Memory B cell (primary cell): ENCODE measurements around the gene CCDC178.

Source experiments
- ATAC-seq: fragments of 150-1000 bp; cut with Tn5 transposase; 2 replicates; pipeline ENCODE4 v1.10.0; 2021; ENCODE audit warnings: low read depth, mild to moderate bottlenecking, moderate library complexity
- DNase-seq, 2 donors: peaks; one replicate each; pipeline ENCODE4 v3.0.0; 2022; ENCODE audit warnings: low spot score in 2 of 2
- H3K27ac Mint-ChIP-seq: one replicate; pipeline ENCODE4 v1.8.0; 2022; ENCODE audit warnings: mild to moderate bottlenecking, moderate library complexity, mixed read lengths
- H3K27me3 Mint-ChIP-seq: one replicate; pipeline ENCODE4 v1.8.0; 2022; ENCODE audit warnings: mixed read lengths
- H3K36me3 Mint-ChIP-seq: one replicate; pipeline ENCODE4 v1.8.0; 2022; ENCODE audit warnings: mild to moderate bottlenecking, mixed read lengths
- H3K4me1 Mint-ChIP-seq: one replicate; pipeline ENCODE4 v1.8.0; 2022; ENCODE audit warnings: mixed read lengths
- H3K4me3 Mint-ChIP-seq: one replicate; pipeline ENCODE4 v1.8.0; 2022; ENCODE audit warnings: mild to moderate bottlenecking, moderate library complexity, mixed read lengths
- H3K9me3 Mint-ChIP-seq: one replicate; pipeline ENCODE4 v1.8.0; 2022; ENCODE audit warnings: mixed read lengths

CCDC178 gene

GRCh38 chr18:33114749-33115148, 325.8 kb downstream of the CCDC178 start:
- ATAC-seq (no peak), DNase-seq (no peak)
- H3K36me3 Mint-ChIP-seq: no peaks in the 10 kb centered on the region
- no peak overlapping the region for H3K4me3 Mint-ChIP-seq
- no peaks in the 10 kb centered on the region for H3K4me1 Mint-ChIP-seq
- H3K27me3 Mint-ChIP-seq: peaks cover 2% of the 10 kb centered on the region
- peaks cover 2% of the 10 kb centered on the region for H3K9me3 Mint-ChIP-seq
- no peak overlapping the region for H3K27ac Mint-ChIP-seq

- H3K27me3 Mint-ChIP-seq: peaks cover 3% of the 10 kb centered on the region
These were observed 327.1 kb downstream of the CCDC178 start for GRCh38 chr18:33113416-33113815.

GRCh38 chr18:33107511-33107910, 333.0 kb downstream of the CCDC178 start:
- Mint-ChIP-seq H3K9me3 (no peaks in the 10 kb centered on the region), H3K4me1 (no peaks in the 10 kb centered on the region)

More at GRCh38 chr18:33113416-33113815, 327.1 kb downstream of the CCDC178 start:
- ATAC-seq (no peak), DNase-seq (no peak)
- H3K4me3 Mint-ChIP-seq: no peak overlapping the region
- H3K9me3 Mint-ChIP-seq: peaks cover 2% of the 10 kb centered on the region
- H3K36me3 Mint-ChIP-seq: no peaks in the 10 kb centered on the region
- H3K27ac Mint-ChIP-seq: no peak overlapping the region
- H3K4me1 Mint-ChIP-seq: no peaks in the 10 kb centered on the region

GRCh38 chr18:33101316-33101715, 339.2 kb downstream of the CCDC178 start:
- no peak overlapping the region for H3K4me3 Mint-ChIP-seq

More at GRCh38 chr18:33107511-33107910, 333.0 kb downstream of the CCDC178 start:
- no peaks in the 10 kb centered on the region for H3K36me3 Mint-ChIP-seq
- DNase-seq (no peak), ATAC-seq (no peak)
- H3K4me3 Mint-ChIP-seq: no peak overlapping the region
- H3K27ac Mint-ChIP-seq: no peak overlapping the region
- H3K27me3 Mint-ChIP-seq: peaks cover 1% of the 10 kb centered on the region

GRCh38 chr18:33099626-33100025, 340.9 kb downstream of the CCDC178 start:
- no peak for ATAC-seq
- Mint-ChIP-seq H3K9me3 (no peaks in the 10 kb centered on the region), H3K36me3 (no peaks in the 10 kb centered on the region), H3K4me3 (no peak overlapping the region), H3K27me3 (no peaks in the 10 kb centered on the region), H3K4me1 (no peaks in the 10 kb centered on the region), H3K27ac (no peak overlapping the region)
- DNase-seq: no peak

More at GRCh38 chr18:33101316-33101715, 339.2 kb downstream of the CCDC178 start:
- Mint-ChIP-seq H3K36me3 (no peaks in the 10 kb centered on the region), H3K27ac (no peak overlapping the region), H3K9me3 (no peaks in the 10 kb centered on the region), H3K4me1 (no peaks in the 10 kb centered on the region), H3K27me3 (no peaks in the 10 kb centered on the region)
- no peak for DNase-seq
- no peak for ATAC-seq

- Mint-ChIP-seq H3K27ac (no peak overlapping the region), H3K27me3 (no peaks in the 10 kb centered on the region), H3K9me3 (no peaks in the 10 kb centered on the region), H3K4me1 (no peaks in the 10 kb centered on the region), H3K36me3 (no peaks in the 10 kb centered on the region), H3K4me3 (no peak overlapping the region)
- ATAC-seq: no peak
- DNase-seq: no peak
These were observed 343.4 kb downstream of the CCDC178 start for GRCh38 chr18:33097126-33097525.

GRCh38 chr18:33090461-33090860, 350.1 kb downstream of the CCDC178 start:
- H3K27ac Mint-ChIP-seq: no peak overlapping the region
- H3K36me3 Mint-ChIP-seq: no peaks in the 10 kb centered on the region
- no peaks in the 10 kb centered on the region for H3K27me3 Mint-ChIP-seq
- no peak for DNase-seq
- no peak for ATAC-seq
- no peaks in the 10 kb centered on the region for H3K4me1 Mint-ChIP-seq
- no peak overlapping the region for H3K4me3 Mint-ChIP-seq
- no peaks in the 10 kb centered on the region for H3K9me3 Mint-ChIP-seq

GRCh38 chr18:33076601-33077000, 363.9 kb downstream of the CCDC178 start:
- Mint-ChIP-seq H3K27ac (no peak overlapping the region), H3K4me1 (no peaks in the 10 kb centered on the region), H3K4me3 (no peak overlapping the region), H3K27me3 (peaks cover 1% of the 10 kb centered on the region), H3K9me3 (no peaks in the 10 kb centered on the region), H3K36me3 (no peaks in the 10 kb centered on the region)
- no peak for DNase-seq
- ATAC-seq: no peak

- H3K9me3 Mint-ChIP-seq: no peaks in the 10 kb centered on the region
- no peak overlapping the region for H3K4me3 Mint-ChIP-seq
- DNase-seq (no peak), ATAC-seq (no peak)
- no peaks in the 10 kb centered on the region for H3K4me1 Mint-ChIP-seq
- no peak overlapping the region for H3K27ac Mint-ChIP-seq
- H3K36me3 Mint-ChIP-seq: no peaks in the 10 kb centered on the region
- H3K27me3 Mint-ChIP-seq: peaks cover 1% of the 10 kb centered on the region
These were observed 366.4 kb downstream of the CCDC178 start for GRCh38 chr18:33074125-33074524.

- DNase-seq (no peak), ATAC-seq (no peak)
- Mint-ChIP-seq H3K4me1 (no peaks in the 10 kb centered on the region), H3K27me3 (peaks cover 5% of the 10 kb centered on the region), H3K9me3 (peaks cover 2% of the 10 kb centered on the region), H3K36me3 (no peaks in the 10 kb centered on the region), H3K27ac (no peak overlapping the region), H3K4me3 (no peak overlapping the region)
These were observed 377.6 kb downstream of the CCDC178 start for GRCh38 chr18:33062834-33063364.

- Mint-ChIP-seq H3K27ac (no peak overlapping the region), H3K9me3 (no peaks in the 10 kb centered on the region), H3K27me3 (no peaks in the 10 kb centered on the region), H3K36me3 (no peaks in the 10 kb centered on the region), H3K4me1 (no peaks in the 10 kb centered on the region), H3K4me3 (no peak overlapping the region)
- no peak for DNase-seq
- no peak for ATAC-seq
These were observed 387.6 kb downstream of the CCDC178 start for GRCh38 chr18:33052886-33053285.

- Mint-ChIP-seq H3K27me3 (no peaks in the 10 kb centered on the region), H3K27ac (no peak overlapping the region), H3K9me3 (no peaks in the 10 kb centered on the region), H3K36me3 (no peaks in the 10 kb centered on the region), H3K4me3 (no peak overlapping the region), H3K4me1 (no peaks in the 10 kb centered on the region)
- ATAC-seq (no peak), DNase-seq (no peak)
These were observed 389.1 kb downstream of the CCDC178 start for GRCh38 chr18:33051407-33051806.

GRCh38 chr18:33040213-33040612, 400.3 kb downstream of the CCDC178 start:
- H3K36me3 Mint-ChIP-seq: no peaks in the 10 kb centered on the region
- no peaks in the 10 kb centered on the region for H3K4me1 Mint-ChIP-seq
- peaks cover 11% of the 10 kb centered on the region for H3K9me3 Mint-ChIP-seq
- no peak overlapping the region for H3K27ac Mint-ChIP-seq
- DNase-seq (no peak), ATAC-seq (no peak)
- peaks cover 3% of the 10 kb centered on the region for H3K27me3 Mint-ChIP-seq
- H3K4me3 Mint-ChIP-seq: no peak overlapping the region

GRCh38 chr18:33034945-33035344, 405.6 kb downstream of the CCDC178 start:
- Mint-ChIP-seq H3K27me3 (peaks cover 4% of the 10 kb centered on the region), H3K4me3 (no peak overlapping the region), H3K36me3 (no peaks in the 10 kb centered on the region), H3K9me3 (peaks cover 5% of the 10 kb centered on the region), H3K27ac (no peak overlapping the region), H3K4me1 (no peaks in the 10 kb centered on the region)
- ATAC-seq (no peak), DNase-seq (no peak)

- ATAC-seq: no peak
- no peaks in the 10 kb centered on the region for H3K36me3 Mint-ChIP-seq
- DNase-seq: no peak
- peaks cover 1% of the 10 kb centered on the region for H3K9me3 Mint-ChIP-seq
- H3K27ac Mint-ChIP-seq: no peak overlapping the region
- H3K4me1 Mint-ChIP-seq: no peaks in the 10 kb centered on the region
- H3K27me3 Mint-ChIP-seq: peaks cover 4% of the 10 kb centered on the region
- no peak overlapping the region for H3K4me3 Mint-ChIP-seq
These were observed 406.3 kb downstream of the CCDC178 start for GRCh38 chr18:33034212-33034611.
